ENCODE measurements around the gene HMGB3.
"Not testable (repeated sequence)": the region's sequence is repeated elsewhere in the genome, so short reads cannot be mapped to it uniquely, and the experiment has no call there.

Gene HMGB3

GRCh38 chrX:150980186-150980585 is 2.9 kb upstream of the HMGB3 start:
- DNase-seq = no peak

- DNase-seq = no peak
These were observed 2.4 kb upstream of the HMGB3 start for GRCh38 chrX:150980711-150981110.

- DNase-seq = no peak
These were observed 824 bp upstream of the HMGB3 start for GRCh38 chrX:150982235-150982787.

DNA sequence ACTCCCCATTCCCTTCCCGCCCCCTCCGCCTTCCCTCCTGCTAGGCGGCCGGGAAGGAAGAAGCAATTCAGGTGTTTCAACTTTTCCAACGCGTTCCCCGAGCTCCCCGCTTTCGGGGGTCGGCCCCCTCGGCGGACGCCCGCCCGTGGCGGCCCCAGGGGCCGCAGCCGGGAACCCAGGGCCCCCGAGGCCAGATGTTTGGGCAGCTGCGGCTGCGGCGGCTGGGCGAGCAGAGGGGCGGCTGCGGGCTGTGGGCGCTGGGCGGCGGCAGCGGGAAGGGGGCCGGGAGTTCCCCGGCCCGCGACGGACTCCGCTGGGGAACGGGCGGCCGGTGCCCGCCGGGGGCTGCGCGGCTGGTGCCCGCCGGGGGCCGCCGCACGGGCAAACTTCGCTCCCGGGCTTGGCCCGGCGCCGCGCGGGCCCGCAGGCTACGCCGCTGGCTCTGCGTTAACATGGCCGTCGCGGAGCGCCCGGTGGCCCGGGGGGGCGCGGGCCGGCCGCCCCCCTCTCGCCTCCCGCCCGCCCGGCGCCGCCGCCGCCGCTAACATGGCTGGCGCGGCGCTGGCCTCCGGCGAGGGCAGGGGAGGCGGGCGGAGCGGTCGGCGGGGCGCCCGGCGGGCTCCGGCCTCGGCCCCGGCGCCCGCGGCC is 510 bp downstream of the HMGB3 start:
- no peak for DNase-seq

DNA sequence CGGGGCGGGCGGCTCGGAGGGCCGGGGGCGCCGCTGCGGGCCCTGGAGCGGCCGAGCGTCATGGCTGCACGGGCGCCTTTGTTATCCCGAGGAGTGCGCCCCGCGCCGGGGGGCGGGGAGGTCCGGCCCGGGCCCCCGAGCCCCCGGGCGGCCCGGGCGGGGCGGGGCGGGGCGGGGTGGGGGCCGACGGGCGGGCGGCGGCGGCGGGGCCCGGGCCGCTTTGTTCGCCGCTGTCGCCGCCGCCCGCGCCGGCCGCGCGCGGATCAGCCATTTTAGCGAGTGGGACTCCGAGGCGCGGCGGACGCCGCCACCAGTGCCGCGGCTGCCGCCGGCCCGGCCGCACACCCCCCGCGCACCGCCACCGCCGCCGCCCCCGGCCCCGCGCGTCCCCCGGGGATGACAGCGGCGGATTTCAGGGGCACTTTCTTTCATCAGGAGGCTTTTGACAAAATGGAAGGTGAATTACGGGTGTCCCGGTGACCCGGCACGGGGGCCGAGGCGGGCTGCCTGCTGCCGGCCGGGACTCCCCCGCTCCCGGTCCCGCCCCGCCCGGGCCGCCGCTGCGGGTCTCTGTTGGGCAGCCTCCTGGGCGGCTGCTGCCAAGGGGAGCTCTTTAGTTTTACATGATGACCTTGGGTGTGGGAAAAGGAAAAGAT is 1.2 kb downstream of the HMGB3 start:
- no peak for DNase-seq

- not testable (repeated sequence) for DNase-seq
These were observed 4.6 kb downstream of the HMGB3 start for GRCh38 chrX:150987687-150988086.

DNA sequence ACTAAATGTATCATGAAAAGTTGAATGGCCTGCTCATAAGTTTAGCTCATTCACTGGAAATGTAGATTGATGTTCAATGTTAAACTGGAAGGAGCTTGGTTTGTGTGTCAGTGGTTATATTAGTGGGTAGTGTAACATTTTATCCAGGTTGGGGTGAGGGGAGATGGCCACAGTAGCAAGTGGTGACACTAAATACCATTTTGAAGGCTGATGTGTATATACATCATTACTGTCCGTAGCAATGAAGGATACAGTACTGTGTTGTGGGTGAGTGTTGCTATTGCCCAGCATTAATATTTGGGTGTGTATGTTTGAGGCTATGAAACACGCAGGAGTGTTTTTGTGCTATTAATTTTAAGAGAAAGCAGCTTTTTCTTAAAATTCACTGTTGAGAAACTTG is 6.3 kb downstream of the HMGB3 start:
- no peak for DNase-seq

DNA sequence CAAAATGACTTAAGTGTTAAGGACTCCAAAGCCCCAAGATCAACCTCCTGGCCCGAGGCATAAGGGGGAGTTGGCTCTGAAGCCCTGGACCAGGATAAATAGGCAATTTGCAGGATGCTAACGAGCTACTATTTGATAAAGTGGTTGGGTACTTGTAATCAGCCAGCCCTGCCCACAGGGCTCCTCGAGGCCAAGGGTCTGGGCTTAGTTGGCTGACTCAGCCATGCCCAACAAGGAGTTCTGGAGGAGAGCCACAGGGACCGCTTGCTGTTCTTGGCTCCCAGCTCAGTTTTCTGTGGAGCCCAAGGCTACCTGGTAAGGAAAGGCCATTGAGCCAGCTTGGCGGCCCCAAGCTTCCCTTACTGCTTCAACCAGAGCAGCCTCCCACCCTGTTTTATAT is 7.8 kb downstream of the HMGB3 start:
- DNase-seq = no peak

DNA sequence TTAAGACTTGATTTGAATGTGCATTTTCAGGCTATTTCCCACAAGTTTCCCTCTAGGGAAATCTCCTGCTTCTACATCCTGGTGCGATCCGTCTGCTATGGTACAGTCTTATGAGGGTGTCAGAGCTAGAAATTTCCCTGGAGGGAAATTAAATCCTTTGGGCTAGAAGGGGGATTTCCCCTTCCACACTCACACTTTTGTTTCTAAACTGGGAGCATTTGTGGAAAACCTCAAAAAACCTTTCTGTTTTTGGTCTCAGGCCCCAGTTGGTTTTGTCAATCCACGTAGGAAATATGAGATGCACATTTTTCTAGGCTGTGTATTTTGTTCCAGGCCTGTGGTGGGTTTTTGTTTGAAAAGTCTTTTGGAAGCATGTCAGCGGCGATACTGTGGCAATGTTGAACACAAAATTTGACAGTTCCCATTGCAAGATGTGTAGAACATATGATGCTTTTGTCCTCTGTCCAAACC is 17.8 kb downstream of the HMGB3 start:
- no peak for DNase-seq

- DNase-seq = no peak
These were observed 20.9 kb downstream of the HMGB3 start for GRCh38 chrX:151004085-151004484.

DNA sequence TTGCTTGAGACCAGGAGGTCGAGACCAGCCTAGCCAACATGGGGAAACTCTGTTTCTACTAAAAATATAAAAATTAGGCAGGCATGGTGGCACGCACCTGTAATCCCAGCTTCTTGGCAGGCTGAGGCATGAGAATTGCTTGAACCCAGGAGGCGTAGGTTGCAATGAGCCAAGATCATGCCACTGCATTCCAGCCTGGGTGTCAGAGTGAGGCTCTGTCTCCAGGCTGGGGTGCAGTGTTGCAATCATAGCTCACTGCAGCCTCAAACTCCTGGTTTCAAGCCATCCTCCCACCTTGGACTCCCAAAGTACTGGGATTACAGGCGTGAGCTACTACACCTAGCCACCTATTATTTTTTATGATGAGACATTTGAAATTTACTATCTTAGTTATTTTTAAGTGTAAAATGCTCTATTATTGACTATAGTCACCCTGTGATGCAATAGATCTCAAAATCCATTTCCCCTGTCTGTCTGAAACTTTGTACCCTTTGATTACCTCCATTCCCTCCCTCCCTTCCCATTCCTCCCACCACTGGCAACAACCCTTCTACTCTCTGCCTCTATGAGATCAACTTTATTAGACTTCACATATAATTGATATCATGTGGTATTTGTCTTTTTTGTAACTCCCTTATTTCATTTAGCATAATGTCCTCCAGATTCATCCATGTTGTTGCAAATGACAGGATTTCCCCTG is 23.4 kb downstream of the HMGB3 start:
- DNase-seq = no peak

- DNase-seq = no peak
These were observed 26.4 kb downstream of the HMGB3 start for GRCh38 chrX:151009582-151009981.

- no peak for DNase-seq
These were observed 30.1 kb downstream of the HMGB3 start for GRCh38 chrX:151013164-151013743.

DNA sequence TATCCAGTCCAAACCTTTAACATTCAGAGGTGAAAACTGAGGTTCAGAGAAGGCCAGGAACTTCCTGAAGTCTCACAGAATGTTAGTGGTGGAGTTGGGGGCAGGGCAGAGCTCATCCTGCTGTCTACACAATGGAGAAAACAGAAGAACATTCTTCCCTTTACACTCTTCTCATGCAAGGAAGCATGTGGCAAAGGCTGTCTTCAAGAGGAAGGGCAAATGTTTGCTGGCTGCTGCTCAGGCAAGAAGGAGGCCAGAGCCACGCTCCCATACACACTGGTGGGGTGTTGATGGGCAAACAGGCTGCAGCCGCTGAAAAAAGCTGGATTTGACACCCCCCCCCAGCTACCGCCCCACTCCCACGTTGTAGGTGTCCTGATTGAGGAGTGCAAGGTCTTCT is 32.5 kb downstream of the HMGB3 start:
- no peak for DNase-seq

DNA sequence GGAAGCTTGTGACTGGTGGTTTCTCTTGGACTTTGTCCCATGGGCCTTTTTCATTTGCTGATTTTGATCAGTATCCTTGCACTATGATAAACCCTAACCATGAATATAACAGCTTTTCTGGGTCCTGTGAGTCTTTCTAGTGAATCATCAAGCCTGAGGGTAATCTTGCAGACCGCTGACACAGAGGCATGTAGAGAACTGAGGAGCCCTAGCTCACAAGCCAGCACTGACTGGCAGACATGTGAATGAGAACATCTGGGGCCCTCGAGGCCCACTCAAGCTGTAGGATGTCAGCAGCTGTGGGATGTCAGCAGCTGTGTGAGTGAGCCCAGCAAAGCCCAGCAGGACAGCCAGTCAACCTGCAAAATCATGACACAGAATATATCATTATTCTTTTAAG is 36.7 kb downstream of the HMGB3 start:
- DNase-seq = no peak

DNA sequence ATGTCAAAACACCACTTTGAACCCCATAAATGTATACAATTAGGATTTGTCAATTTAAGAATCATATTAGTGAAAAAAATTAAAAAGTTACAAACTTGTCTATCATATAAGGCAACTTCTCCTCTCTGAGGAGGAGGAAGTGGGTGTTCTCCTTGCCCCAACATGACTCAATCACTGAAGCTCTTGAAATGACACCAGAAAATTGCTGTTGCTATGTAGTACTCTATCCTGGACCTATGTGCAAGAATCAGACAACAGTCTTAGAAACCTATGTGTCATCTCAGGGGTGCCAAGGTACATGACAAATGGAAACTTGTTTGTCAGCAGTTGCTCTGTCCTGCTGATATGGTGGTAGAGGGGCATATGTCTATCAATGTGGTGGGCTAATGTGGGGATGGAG is 47.7 kb downstream of the HMGB3 start:
- DNase-seq = no peak

DNA sequence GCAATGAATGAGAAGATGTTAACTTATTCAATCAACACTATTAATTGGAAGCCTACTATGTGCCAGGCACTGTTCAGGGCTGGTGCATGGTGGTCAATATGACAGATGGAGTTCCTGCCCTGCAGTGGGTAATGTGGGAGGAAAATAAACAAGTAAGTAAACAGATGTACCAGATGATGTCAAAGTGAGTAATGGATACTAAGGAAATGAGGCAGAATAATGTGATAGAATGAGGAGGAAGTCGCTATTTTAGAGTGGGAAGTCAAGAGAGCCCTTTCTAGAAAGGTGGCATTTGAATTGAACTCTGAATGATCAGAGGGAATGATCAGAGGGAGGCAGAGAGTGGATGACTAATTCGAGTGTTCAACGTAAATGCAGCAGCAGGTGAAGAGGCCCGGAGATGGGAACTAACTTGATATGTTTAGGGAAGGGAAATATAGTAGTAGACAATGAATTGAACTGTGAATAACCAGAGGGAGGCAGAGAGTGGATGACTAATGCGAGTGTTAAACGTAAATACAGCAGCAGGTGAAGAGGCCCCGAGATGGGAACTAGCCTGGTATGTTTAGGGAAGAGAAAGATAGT is 48.3 kb downstream of the HMGB3 start:
- no peak for DNase-seq

- DNase-seq = no peak
These were observed 56.2 kb downstream of the HMGB3 start for GRCh38 chrX:151039351-151039750.
